GM06990 (cell line): ENCODE results near the gene TAF12.
"Not testable (repeated sequence)": the region's sequence is repeated elsewhere in the genome, so short reads cannot be mapped to it uniquely, and the experiment has no call there.

Experiments used
- DNase-seq: peaks from one replicate; pipeline ENCODE4 v3.0.0-alpha.2; 2011; ENCODE audit not compliant: insufficient read length; ENCODE audit errors: extremely low read depth
- H3K27me3 ChIP-seq: replicated peaks from 2 replicates; pipeline ENCODE4 v1.6.0; 2011; ENCODE audit warnings: low read length; ENCODE audit not compliant: control insufficient read depth, insufficient read depth
- H3K36me3 ChIP-seq: 2 replicates; pipeline ENCODE4 v1.5.1; 2011; ENCODE audit warnings: low read length; ENCODE audit not compliant: control insufficient read depth, insufficient read depth
- H3K4me3 ChIP-seq: replicated peaks from 2 replicates; pipeline ENCODE4 v1.5.1; 2011; ENCODE audit warnings: low read depth, mild to moderate bottlenecking, control low read depth, low read length
- CTCF ChIP-seq: IDR thresholded peaks from 2 replicates; pipeline ENCODE4 v1.5.1; 2011; ENCODE audit warnings: low read length, control low read depth, mild to moderate bottlenecking, inconsistent platforms; ENCODE audit not compliant: insufficient read depth, poor library complexity, severe bottlenecking

TAF12 gene

DNA sequence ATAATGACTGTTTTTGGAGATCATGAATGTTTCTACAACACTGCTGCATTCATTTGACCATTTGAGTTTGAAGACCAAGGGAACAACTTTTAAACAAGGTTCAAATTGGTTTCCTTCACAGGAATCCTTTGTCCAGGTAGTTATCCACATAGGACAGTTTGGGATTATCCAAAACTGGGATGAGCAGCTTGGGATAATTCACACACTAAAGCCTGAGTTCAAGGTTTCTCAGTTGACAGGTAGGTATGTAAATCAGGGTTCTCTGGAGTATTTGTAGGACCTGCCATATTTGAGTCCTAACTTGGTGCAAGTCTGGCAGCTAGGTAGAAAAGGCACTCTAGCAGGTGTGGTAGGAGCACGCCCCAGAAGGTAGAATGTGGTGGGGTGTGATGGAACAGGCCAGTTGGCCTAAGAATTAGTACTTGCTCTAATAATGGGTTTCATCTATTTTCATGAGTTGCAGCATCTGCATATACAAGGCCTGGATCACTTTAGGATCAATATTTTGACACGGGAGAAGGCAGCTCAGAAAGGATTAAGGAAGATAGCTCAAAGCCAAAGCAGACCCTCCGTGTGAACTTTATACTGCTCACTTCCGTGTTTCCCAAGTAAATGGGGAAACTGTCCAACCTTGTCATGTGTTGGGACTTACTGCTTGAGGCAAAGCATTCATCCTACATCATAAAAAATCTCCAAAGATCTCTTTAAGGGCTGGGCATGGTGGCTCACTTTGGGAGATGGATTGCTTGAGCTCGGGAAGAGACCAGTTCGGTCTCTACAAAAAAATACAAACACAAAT is 64.9 kb downstream of the TAF12 start:
- TF ChIP-seq CTCF, result no peak
- Histone ChIP-seq H3K4me3 (no peak overlapping the region), H3K27me3 (no peaks in the 10 kb centered on the region), H3K36me3 (peaks cover 19% of the 10 kb centered on the region)
- DNase-seq, result no peak

- Histone ChIP-seq H3K36me3 (peaks cover 19% of the 10 kb centered on the region), H3K27me3 (no peaks in the 10 kb centered on the region), H3K4me3 (no peak overlapping the region)
- TF ChIP-seq CTCF, result no peak
- no peak for DNase-seq
Observed at GRCh38 chr1:28577052-28577678, 65.7 kb downstream of the TAF12 start.

GRCh38 chr1:28573564-28573963 is 69.3 kb downstream of the TAF12 start:
- TF ChIP-seq CTCF, result no peak
- Histone ChIP-seq H3K4me3 (no peak overlapping the region), H3K27me3 (no peaks in the 10 kb centered on the region), H3K36me3 (peaks cover 14% of the 10 kb centered on the region)
- DNase-seq, result no peak

DNA sequence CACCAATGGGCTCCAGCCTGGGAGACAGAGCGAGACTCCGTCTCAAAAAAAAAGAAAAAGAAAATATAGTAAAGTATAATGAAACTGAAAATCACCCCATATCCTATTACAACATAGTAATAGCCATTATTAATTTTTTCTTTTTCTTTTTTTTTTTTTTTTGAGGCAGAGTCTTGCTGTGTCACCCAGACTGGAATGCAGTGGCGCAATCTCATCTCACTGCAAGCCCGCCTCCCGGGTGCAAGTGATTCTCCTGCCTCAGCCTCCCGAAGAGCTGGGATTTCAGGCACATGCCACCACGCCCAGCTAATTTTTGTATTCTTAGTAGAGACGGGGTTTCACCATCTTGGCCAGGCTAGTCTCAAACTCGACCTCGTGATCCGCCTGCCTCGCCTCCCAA is 70.0 kb downstream of the TAF12 start:
- peaks cover 10% of the 10 kb centered on the region for H3K36me3 ChIP-seq

GRCh38 chr1:28571911-28572310 is 71.0 kb downstream of the TAF12 start:
- Histone ChIP-seq H3K27me3 (no peaks in the 10 kb centered on the region), H3K36me3 (peaks cover 8% of the 10 kb centered on the region), H3K4me3 (no peak overlapping the region)
- TF ChIP-seq CTCF, result no peak
- no peak for DNase-seq

More for the DNA sequence above, 70.0 kb downstream of the TAF12 start:
- not testable (repeated sequence) for H3K4me3 ChIP-seq, H3K27me3 ChIP-seq, DNase-seq

DNA sequence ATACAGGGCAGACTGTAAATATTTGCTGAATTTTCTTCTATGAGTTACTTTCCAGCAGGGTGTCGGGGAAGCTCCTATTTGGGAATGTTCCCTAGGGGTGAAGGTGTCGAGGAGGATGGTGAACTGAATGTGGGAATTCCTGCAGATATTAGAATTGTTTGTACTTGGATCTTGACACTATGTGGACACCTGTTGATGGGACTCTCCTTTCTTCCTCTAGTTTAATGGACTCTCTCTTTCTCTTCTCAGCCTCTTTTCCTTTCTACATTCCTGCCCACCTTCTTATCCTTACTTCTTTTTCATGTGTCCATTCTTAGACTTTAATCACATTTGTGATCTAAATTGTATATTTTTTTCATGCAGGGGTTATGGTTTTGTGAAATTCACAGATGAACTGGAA is 75.9 kb downstream of the TAF12 start:
- Histone ChIP-seq H3K27me3 (no peaks in the 10 kb centered on the region), H3K4me3 (no peak overlapping the region), H3K36me3 (peaks cover 11% of the 10 kb centered on the region)
- no peak for TF ChIP-seq CTCF
- no peak for DNase-seq
